Rectal smooth muscle tissue (tissue), 1 donor: Measurements from ENCODE around the gene TCF12.

Experiments
- H3K27ac ChIP-seq: one replicate; pipeline ENCODE4 v1.7.0; 2013; ENCODE audit warnings: low read depth, low read length, inconsistent platforms
- H3K27me3 ChIP-seq: one replicate; pipeline ENCODE4 v1.7.0; 2013; ENCODE audit warnings: low read length; ENCODE audit not compliant: control insufficient read depth, insufficient read depth
- H3K36me3 ChIP-seq: one replicate; pipeline ENCODE4 v1.7.0; 2013; ENCODE audit warnings: low read length; ENCODE audit not compliant: control insufficient read depth, insufficient read depth
- H3K4me1 ChIP-seq: one replicate; pipeline ENCODE4 v1.7.0; 2013; ENCODE audit warnings: low read length; ENCODE audit not compliant: control insufficient read depth, insufficient read depth
- H3K4me3 ChIP-seq: one replicate; pipeline ENCODE4 v1.7.0; 2013; ENCODE audit warnings: low read length
- H3K9ac ChIP-seq: one replicate; pipeline ENCODE4 v1.7.0; 2013; ENCODE audit warnings: low read length

TCF12 gene

DNA sequence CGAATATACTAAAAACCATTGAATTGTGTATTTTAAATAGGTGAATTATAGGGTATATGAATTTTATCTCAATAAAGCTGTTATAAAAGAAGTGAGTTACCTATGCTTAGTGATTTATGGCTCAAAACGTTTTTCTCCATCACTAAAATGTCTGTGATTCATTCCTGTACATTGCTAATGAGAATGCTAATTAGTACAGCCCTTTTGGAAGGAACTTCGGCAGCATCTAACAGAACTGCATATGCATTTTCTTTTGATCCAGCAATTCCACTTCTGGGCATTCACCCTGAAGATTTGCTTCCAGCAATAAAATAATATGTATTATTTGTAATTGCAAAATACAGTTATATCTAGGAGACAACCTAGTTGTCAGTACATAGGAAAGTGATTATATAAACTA is 53.6 kb downstream of the TCF12 start:
- Histone ChIP-seq H3K4me3 (no peak overlapping the region), H3K4me1 (peaks cover 2% of the 10 kb centered on the region), H3K27ac (no peak overlapping the region), H3K27me3 (no peaks in the 10 kb centered on the region), H3K9ac (no peak overlapping the region), H3K36me3 (no peaks in the 10 kb centered on the region)

DNA sequence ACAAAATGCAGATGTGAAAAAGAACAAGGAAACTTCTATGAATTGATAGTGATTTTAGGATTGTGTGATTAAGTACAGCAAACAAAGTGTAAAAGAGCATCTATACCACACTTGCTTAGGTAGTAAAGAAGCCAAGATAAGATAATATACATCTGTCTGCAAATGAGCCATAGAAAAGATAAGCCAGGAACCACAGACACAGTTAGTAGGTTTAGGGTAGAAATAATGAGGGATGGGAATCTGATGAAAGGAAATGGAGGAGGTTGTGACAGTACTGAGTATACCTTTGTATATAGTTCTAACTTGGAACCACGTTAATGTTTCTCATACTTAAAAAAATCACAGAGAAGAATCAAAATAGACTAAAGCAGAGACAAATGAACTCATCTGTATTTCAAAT is 54.0 kb downstream of the TCF12 start:
- H3K4me1 ChIP-seq: peaks cover 2% of the 10 kb centered on the region

DNA sequence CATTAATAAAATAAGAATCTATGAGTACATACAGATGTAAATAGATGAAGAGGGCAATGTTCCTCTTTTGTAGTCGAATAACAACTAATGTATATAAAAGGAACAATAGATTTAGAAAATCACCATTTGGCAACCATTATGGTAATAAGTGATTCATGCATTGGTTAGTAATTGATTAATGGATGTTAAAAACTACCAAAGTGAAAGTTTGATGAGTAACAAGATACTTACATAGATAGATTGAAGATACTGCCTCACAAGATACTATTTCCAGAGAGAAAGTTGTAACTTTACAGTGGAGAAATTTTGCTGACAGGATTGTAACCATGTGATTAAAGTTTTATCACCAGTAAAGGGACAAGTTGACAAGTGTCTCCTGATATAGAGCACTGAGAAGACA is 55.0 kb downstream of the TCF12 start:
- Histone ChIP-seq H3K4me3 (no peak overlapping the region), H3K9ac (no peak overlapping the region), H3K36me3 (no peaks in the 10 kb centered on the region), H3K27me3 (no peaks in the 10 kb centered on the region), H3K4me1 (peaks cover 2% of the 10 kb centered on the region), H3K27ac (no peak overlapping the region)

More for the DNA sequence above, 54.0 kb downstream of the TCF12 start:
- H3K27ac ChIP-seq: no peak overlapping the region
- no peaks in the 10 kb centered on the region for H3K27me3 ChIP-seq
- no peak overlapping the region for H3K4me3 ChIP-seq
- H3K9ac ChIP-seq: no peak overlapping the region
- no peaks in the 10 kb centered on the region for H3K36me3 ChIP-seq

DNA sequence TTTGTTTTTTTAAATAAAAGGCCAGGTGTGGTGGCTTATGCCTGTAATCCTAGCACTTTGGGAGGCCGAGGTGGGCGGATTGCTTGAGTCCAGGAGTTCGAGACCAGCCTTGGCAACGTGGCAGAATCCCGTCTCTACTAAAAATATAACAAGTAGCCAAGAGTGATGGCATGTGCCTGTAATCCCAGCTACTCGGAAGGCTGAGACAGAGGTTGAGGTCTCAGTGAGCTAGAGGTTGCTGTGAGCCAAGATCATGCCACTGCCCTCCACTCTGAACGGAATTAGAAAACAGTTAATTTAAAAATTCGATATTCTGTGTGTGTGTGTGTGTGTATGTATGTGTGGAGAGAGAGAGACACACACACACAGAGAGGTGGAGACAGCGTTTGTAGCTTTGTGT is 58.8 kb downstream of the TCF12 start:
- Histone ChIP-seq H3K36me3 (no peaks in the 10 kb centered on the region), H3K27ac (no peak overlapping the region), H3K9ac (no peak overlapping the region), H3K4me1 (peaks cover 2% of the 10 kb centered on the region), H3K4me3 (no peak overlapping the region), H3K27me3 (no peaks in the 10 kb centered on the region)

DNA sequence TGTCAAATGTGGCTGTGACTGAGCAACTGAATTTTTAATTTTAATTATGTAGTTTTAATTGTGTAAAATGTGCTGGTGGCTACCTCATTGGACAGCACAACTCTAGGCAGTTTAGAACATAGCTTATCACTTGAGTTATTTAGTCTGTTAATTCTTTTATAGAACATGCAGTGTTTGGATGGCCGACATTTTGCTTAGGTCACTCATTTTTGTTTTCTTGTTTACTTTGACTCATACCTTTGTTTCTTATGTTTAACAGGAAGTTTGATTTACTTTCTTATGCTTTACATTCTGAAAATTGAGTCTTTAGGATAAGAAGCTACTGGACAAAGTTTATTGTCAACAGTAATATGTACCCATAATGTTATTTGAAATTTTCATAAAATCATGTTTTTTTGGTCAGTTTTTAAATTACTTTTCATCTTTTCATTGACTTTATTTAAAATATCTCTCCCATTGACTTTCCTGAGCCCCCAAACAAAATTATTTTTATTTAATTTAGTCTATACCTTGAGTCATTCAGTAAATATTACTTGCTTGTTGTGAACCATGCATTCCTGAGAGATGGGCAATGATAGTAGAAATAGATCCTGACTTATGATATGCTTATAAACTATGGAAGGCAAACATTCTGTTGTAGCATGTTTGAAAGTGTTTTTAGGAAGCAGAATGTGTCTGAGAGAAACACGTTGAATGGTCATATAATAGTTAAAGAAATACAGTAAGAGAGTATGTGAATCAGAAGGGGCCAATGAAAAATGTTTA is 60.6 kb downstream of the TCF12 start:
- Histone ChIP-seq H3K36me3 (no peaks in the 10 kb centered on the region), H3K4me1 (peaks cover 2% of the 10 kb centered on the region), H3K9ac (no peak overlapping the region), H3K27ac (no peak overlapping the region), H3K4me3 (no peak overlapping the region), H3K27me3 (no peaks in the 10 kb centered on the region)

DNA sequence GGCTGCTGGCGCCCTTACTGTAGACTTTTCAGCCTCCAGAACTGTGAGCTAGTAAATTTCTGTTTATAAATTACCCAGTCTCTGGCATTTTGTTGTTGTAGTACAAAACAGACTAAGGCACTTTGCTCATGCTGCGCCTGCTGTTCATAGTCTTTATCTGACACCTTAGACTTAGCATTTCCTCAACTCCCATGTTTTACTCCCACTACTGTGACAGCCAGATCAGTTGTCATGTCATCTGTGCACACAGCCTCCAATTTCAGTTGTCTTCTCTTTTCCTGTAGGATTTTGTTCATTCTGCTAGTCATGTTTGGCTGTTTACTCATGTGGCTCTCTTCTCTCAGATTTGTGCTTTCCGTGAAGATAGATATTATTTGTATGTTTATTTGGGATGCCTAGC is 62.0 kb downstream of the TCF12 start:
- no peaks in the 10 kb centered on the region for H3K27me3 ChIP-seq
- no peak overlapping the region for H3K4me3 ChIP-seq
- no peaks in the 10 kb centered on the region for H3K4me1 ChIP-seq
- no peak overlapping the region for H3K9ac ChIP-seq
- H3K36me3 ChIP-seq: no peaks in the 10 kb centered on the region
- H3K27ac ChIP-seq: no peak overlapping the region

DNA sequence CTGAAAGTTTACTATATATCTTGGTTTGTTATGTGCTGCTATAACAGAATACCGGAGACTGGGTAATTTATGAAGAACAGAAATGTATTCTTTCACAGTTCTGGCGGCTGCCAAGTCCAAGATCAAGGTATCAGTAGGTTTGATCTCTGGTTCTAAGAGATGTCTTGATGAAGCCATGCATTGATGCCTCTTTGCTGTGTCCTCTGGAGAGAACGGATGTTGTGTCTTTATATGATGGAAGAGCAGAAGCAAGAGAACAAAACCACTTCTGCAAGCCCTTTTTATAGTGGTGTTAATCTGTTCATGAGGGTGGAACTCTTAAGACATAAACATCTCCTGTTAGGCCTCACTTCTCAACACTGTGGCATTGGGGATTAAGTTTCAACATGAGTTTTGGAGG is 62.7 kb downstream of the TCF12 start:
- no peak overlapping the region for H3K27ac ChIP-seq
- no peak overlapping the region for H3K4me3 ChIP-seq
- no peaks in the 10 kb centered on the region for H3K27me3 ChIP-seq
- H3K4me1 ChIP-seq: no peaks in the 10 kb centered on the region
- H3K9ac ChIP-seq: no peak overlapping the region
- H3K36me3 ChIP-seq: no peaks in the 10 kb centered on the region

DNA sequence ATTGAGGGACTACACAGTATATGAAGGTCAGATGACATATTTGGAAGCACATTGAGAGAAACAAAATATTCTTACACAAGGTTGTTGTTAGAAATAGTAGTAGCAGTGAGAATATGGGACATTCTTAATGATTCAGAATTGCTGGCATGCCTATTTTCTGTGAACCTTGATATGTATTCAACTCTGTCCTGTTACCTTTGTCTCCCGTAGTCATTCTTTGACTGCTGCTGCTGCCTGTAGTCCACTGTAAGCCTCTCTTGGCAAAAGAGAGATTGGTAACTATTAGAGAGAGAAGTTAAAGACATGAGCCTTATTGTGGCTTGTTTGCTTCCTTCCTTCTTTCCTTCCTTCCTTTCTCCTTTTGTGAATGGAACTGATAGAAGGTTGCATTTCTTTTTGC is 64.5 kb downstream of the TCF12 start:
- Histone ChIP-seq H3K4me1 (no peaks in the 10 kb centered on the region), H3K27ac (no peak overlapping the region), H3K9ac (no peak overlapping the region)

DNA sequence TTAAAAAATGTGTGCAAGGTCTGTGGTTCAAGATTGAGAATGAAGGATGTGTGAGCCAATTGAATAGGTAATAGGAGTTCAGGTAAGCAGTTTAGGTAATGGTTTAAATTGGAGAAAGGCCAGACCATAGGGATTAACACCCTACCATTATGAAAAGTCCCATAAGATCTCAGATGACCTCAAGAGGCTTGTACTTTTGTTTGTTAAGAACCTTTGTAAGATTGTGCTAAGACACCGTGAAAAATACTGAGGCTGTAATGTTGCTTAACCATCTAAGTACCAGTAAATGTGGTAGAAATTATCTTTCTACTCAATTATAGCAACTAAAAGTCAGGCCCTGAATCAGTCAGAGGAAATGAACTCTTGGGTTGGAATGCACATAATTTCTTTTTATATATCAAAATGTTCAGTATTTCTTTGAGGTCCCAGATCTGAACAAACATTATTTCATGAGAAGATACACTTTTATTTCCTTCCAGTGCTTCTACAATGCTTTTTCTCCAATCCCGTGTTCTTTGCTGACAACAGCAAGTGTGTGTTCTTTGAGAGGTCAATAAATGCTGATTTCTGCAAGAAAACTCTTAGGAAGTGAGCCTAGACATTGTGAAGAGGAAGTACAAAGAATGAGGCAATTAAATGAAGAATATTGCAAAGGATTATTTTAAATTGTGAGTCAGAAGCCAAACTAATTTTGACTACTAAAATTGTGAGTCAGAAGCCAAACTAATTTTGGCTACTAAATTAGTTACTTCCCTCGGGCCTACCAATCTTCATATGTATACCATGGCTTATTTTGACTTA is 66.4 kb downstream of the TCF12 start:
- H3K27me3 ChIP-seq: no peaks in the 10 kb centered on the region
- H3K9ac ChIP-seq: no peak overlapping the region
- H3K27ac ChIP-seq: no peak overlapping the region
- peaks cover 5% of the 10 kb centered on the region for H3K4me1 ChIP-seq
- no peaks in the 10 kb centered on the region for H3K36me3 ChIP-seq
- H3K4me3 ChIP-seq: no peak overlapping the region

More for the DNA sequence above, 64.5 kb downstream of the TCF12 start:
- Histone ChIP-seq H3K4me3 (no peak overlapping the region), H3K36me3 (no peaks in the 10 kb centered on the region), H3K27me3 (no peaks in the 10 kb centered on the region)

DNA sequence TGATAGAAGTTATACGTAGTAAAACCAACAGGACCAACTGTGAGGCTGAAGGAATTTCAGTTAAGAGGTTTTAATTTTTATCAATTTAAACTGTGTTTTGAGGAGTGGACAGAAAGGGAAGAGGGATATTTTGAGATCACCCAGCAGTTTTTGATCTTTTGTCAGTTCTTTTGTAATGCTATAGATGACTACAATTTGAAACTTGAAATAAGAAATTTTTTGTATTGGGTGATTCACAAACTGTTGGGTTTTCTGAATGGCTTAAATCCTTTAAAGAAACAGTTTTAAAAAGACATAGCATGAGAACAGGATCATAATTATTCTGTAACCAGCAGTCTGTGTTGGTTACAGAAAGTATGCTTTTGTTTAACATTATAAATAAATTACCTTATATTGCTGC is 67.4 kb downstream of the TCF12 start:
- no peaks in the 10 kb centered on the region for H3K36me3 ChIP-seq
- no peak overlapping the region for H3K27ac ChIP-seq
- H3K27me3 ChIP-seq: no peaks in the 10 kb centered on the region
- peaks cover 5% of the 10 kb centered on the region for H3K4me1 ChIP-seq
- H3K9ac ChIP-seq: no peak overlapping the region
- no peak overlapping the region for H3K4me3 ChIP-seq

DNA sequence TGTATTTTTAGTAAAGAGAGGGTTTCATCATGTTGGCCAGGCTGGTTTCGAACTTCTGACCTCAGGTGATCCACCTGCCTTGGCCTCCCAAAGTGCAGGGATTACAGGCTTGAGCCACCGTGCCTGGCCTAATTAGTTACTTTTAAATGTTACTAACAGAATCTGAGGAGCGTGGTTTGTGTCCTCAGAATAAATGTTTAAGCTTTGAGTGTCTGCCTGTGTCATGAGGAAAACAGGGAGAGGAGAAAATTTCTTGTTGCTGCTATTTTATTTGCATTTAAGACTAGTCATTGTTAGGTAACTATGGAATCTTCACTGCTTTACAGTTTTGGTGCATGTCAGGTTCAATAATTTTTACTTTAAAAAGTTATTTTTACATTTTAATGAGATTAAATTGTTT is 68.8 kb downstream of the TCF12 start:
- Histone ChIP-seq H3K36me3 (no peaks in the 10 kb centered on the region), H3K27me3 (no peaks in the 10 kb centered on the region), H3K4me3 (no peak overlapping the region), H3K9ac (no peak overlapping the region), H3K4me1 (peaks cover 5% of the 10 kb centered on the region), H3K27ac (no peak overlapping the region)

DNA sequence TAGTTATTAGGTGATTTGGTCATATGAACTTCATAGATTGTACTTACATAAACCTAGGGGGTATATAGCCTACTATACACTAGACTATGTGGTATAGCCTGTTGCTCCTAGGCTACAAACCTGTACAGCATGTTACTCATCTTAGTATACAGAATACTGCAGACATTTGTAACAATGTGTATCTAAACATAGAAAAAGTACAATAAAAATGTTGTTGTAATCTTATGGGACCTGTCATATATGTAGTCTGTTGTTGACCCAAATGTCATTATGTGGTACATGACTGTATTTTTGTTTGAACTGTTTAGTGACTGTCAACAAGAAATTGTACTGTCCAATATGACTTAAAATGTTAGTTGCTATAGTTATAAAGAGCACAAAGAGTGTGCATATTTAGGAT is 69.8 kb downstream of the TCF12 start:
- H3K27ac ChIP-seq: no peak overlapping the region
- peaks cover 5% of the 10 kb centered on the region for H3K4me1 ChIP-seq
- no peaks in the 10 kb centered on the region for H3K27me3 ChIP-seq
- no peaks in the 10 kb centered on the region for H3K36me3 ChIP-seq
- H3K4me3 ChIP-seq: no peak overlapping the region
- no peak overlapping the region for H3K9ac ChIP-seq
